Naive thymus-derived CD8-positive, alpha-beta T cell (primary cell): Measurements from ENCODE around the gene ZNF521. TPM values are rescaled to one million over a fixed set of nuclear protein-coding genes. Genes with fewer than 3 reads are reported as not detected.

ENCODE experiments used
- ATAC-seq, 2 donors: fragments of 150-1000 bp; cut with Tn5 transposase in 1 of 2; sonication (Bioruptor Pico), chemical (Tn5 transposase) in 1 of 2; 1 replicate in 1 of 2; 2 replicates in 1 of 2; pipeline ENCODE4 v1.10.0; 2021; ENCODE audit warnings: mild to moderate bottlenecking in 2 of 2, moderate library complexity in 2 of 2
- POLR2A ChIA-PET: fragments of 350-600 bp; sonication (Branson Sonifier 250); formaldehyde crosslinking; loops from one replicate; lab custom pipeline; 2021; ENCODE audit warnings: antibody characterized with exemption; lab: Charles Lee
- DNase-seq, 10 donors: peaks; one replicate each; pipeline versions ENCODE4 v3.0.0 to v3.0.0-alpha.2; 2020 to 2022
- H3K27ac Mint-ChIP-seq, 10 donors: one replicate each; pipeline ENCODE4 v1.8.0; 2020 to 2022; ENCODE audit warnings: mild to moderate bottlenecking in 10 of 10, mixed read lengths in 10 of 10, moderate library complexity in 4 of 10, inconsistent platforms in 1 of 10
- H3K27me3 Mint-ChIP-seq, 5 donors: one replicate each; pipeline ENCODE4 v1.8.0; 2021 to 2022; ENCODE audit warnings: mixed read lengths in 5 of 5
- H3K36me3 Mint-ChIP-seq, 3 donors: one replicate each; pipeline ENCODE4 v1.8.0; 2020 to 2022; ENCODE audit warnings: mixed read lengths in 3 of 3, mild to moderate bottlenecking in 2 of 3, inconsistent platforms in 1 of 3
- H3K4me1 Mint-ChIP-seq, 4 donors: one replicate each; pipeline ENCODE4 v1.8.0; 2021 to 2022; ENCODE audit warnings: mixed read lengths in 4 of 4
- H3K4me3 Mint-ChIP-seq, 10 donors: one replicate each; pipeline ENCODE4 v1.8.0; 2020 to 2022; ENCODE audit warnings: mild to moderate bottlenecking in 10 of 10, mixed read lengths in 10 of 10, moderate library complexity in 6 of 10, inconsistent platforms in 1 of 10
- H3K9me3 Mint-ChIP-seq, 9 donors: one replicate each; pipeline ENCODE4 v1.8.0; 2020 to 2022; ENCODE audit warnings: mixed read lengths in 9 of 9, mild to moderate bottlenecking in 3 of 9, inconsistent platforms in 1 of 9, moderate library complexity in 1 of 9
- polyA plus RNA-seq, 3 donors: library from polyadenylated mRNA; unstranded; fragments of 300-500 nt; fragmentation: Illumina TruSeq; gene quantifications; one replicate each; pipeline ENCODE4 v1.2.3, GENCODE V29; 2021
- total RNA-seq, 8 experiments: library from RNA in 2 of 8; stranded (reverse) in 2 of 8; gene quantifications; one replicate each; pipeline ENCODE4 v1.2.3 and lab custom pipeline; 2021 to 2026

The ZNF521 gene
- total and polyA plus RNA-seq, 5 experiments from 2014 or later: 0.62 TPM; not detected in 4

DNA sequence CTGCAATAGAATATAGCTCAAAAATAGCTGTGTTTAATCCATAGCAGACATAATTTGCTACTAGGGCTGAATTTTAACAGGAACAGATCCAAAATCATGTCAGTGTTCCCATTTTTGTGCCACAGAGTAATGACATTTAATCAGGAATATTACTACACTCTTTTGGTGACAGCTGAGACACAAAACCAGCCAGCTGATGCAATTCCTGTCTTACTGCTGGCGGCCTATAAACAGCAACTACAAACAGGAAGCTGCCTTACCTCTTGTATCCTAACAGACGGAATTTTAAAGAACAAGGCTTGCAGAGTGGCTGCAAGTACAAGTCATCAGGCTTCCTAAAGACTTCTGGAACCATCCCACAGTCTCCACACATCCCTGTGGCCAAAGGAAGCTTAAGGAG lies 218.1 kb downstream of the ZNF521 start:
- no peaks in the 10 kb centered on the region for H3K36me3 Mint-ChIP-seq
- POLR2A ChIA-PET: no interaction called here

DNA sequence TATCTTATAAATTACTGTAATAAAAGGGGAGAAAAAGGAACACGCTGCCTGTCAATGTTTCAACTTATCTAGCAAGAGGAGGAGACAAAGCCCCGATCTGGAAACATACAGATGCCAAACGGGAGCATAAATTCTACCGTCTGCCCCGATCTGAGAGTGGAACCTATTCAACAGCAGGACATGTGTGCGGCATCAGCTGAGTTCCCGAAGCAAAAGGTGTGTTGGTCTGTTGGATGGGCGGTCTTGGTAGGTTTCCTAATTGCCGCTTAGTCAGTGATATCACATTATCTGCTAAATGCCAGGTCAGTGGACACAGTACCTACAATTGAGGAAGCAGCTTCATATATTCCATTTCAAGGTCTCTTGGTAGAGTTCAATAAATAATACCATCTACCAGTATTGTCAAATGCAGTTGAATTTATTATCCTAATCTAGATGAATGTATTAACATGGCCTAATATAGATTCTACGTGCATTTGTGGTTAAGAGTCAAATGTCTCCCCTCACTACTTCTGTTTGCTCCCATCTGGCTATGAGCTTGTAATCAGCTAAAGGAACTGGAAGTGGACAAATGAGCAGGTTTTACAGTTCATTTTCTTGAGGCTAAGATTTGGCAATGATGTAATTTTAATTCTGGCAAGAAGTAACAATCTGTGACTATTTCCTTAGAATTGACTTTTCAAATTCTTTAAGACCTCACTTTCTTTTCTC lies 219.0 kb downstream of the ZNF521 start:
- H3K9me3 Mint-ChIP-seq: no peaks in the 10 kb centered on the region
- H3K4me3 Mint-ChIP-seq: no peak overlapping the region
- POLR2A ChIA-PET: no interaction called here
- H3K4me1 Mint-ChIP-seq: no peaks in the 10 kb centered on the region
- no peaks in the 10 kb centered on the region for H3K36me3 Mint-ChIP-seq
- H3K27me3 Mint-ChIP-seq: peaks cover 0 to 7% (median 0%) of the 10 kb centered on the region in 5 donors
- ATAC-seq: no peak
- no peak overlapping the region for H3K27ac Mint-ChIP-seq
- DNase-seq: no peak

More for the DNA sequence above, 218.1 kb downstream of the ZNF521 start:
- peaks cover 0 to 7% (median 0%) of the 10 kb centered on the region in 5 donors for H3K27me3 Mint-ChIP-seq
- H3K27ac Mint-ChIP-seq: no peak overlapping the region
- H3K4me3 Mint-ChIP-seq: no peak overlapping the region
- ATAC-seq (no peak), DNase-seq (no peak)
- no peaks in the 10 kb centered on the region for H3K4me1 Mint-ChIP-seq
- no peaks in the 10 kb centered on the region for H3K9me3 Mint-ChIP-seq

DNA sequence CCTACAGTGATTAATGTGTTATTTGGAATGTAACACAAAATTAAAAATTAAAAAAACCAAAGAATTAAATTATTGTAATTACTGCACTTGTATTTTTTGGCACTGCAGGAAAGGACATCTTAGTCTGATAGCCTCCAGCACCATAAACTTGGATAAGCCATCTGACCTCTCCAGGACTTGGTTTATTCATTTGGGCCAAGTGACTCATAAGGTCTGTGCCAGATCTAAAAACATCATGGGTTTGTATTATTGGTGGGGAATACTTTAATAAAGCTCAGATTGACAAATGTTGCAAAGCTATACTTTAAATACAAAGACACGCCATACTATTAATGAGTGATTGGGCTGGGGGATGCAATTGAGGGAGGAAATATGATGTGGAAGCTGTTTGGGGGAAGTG lies 225.2 kb downstream of the ZNF521 start:
- ATAC-seq (no peak), DNase-seq (no peak)
- Mint-ChIP-seq H3K4me3 (no peak overlapping the region), H3K4me1 (no peaks in the 10 kb centered on the region), H3K36me3 (no peaks in the 10 kb centered on the region), H3K27me3 (peaks cover 0 to 8% (median 2%) of the 10 kb centered on the region in 5 donors), H3K9me3 (peaks cover 0 to 1% (median 0%) of the 10 kb centered on the region in 9 donors), H3K27ac (no peak overlapping the region)
- POLR2A ChIA-PET: no interaction called here

GRCh38 chr18:25125680-25126079 lies 226.3 kb downstream of the ZNF521 start:
- no peaks in the 10 kb centered on the region for H3K4me1 Mint-ChIP-seq
- DNase-seq (no peak), ATAC-seq (no peak)
- POLR2A ChIA-PET: no interaction called here
- H3K36me3 Mint-ChIP-seq: no peaks in the 10 kb centered on the region
- H3K27me3 Mint-ChIP-seq: peaks cover 0 to 8% (median 2%) of the 10 kb centered on the region in 5 donors
- H3K4me3 Mint-ChIP-seq: no peak overlapping the region
- peaks cover 0 to 1% (median 0%) of the 10 kb centered on the region in 9 donors for H3K9me3 Mint-ChIP-seq
- H3K27ac Mint-ChIP-seq: no peak overlapping the region

GRCh38 chr18:25123438-25124232 lies 228.3 kb downstream of the ZNF521 start:
- no peaks in the 10 kb centered on the region for H3K4me1 Mint-ChIP-seq
- H3K27me3 Mint-ChIP-seq: peaks cover 0 to 8% (median 2%) of the 10 kb centered on the region in 5 donors
- no peak for DNase-seq
- no peak for ATAC-seq
- H3K9me3 Mint-ChIP-seq: peaks cover 0 to 5% (median 0%) of the 10 kb centered on the region in 9 donors
- H3K36me3 Mint-ChIP-seq: no peaks in the 10 kb centered on the region
- H3K4me3 Mint-ChIP-seq: no peak overlapping the region
- POLR2A ChIA-PET: no interaction called here
- H3K27ac Mint-ChIP-seq: no peak overlapping the region

DNA sequence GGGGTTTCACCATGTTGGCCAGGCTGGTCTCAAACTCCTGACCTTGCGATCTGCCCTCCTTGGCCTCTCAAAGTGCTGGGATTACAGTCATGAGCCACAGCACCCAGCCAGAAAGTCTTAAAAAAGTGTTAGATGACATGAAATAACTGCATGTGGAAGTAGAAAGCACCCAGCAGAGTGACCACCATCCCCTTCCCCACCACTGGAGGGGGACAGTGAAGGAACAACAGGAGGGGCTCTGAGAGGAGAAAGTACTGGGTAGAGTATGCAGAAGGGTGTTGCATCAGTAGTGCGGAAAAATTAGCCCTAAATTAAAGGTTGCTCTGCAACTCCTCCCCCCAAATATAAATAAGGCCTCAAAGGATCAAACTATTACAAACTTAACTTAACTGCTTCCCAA lies 230.5 kb downstream of the ZNF521 start:
- Mint-ChIP-seq H3K36me3 (no peaks in the 10 kb centered on the region), H3K4me1 (no peaks in the 10 kb centered on the region), H3K4me3 (no peak overlapping the region), H3K27me3 (peaks cover 0 to 4% (median 3%) of the 10 kb centered on the region in 5 donors), H3K9me3 (peaks cover 1 to 21% (median 7%) of the 10 kb centered on the region in 9 donors), H3K27ac (no peak overlapping the region)
- ATAC-seq (no peak), DNase-seq (no peak)
- POLR2A ChIA-PET: no interaction called here

DNA sequence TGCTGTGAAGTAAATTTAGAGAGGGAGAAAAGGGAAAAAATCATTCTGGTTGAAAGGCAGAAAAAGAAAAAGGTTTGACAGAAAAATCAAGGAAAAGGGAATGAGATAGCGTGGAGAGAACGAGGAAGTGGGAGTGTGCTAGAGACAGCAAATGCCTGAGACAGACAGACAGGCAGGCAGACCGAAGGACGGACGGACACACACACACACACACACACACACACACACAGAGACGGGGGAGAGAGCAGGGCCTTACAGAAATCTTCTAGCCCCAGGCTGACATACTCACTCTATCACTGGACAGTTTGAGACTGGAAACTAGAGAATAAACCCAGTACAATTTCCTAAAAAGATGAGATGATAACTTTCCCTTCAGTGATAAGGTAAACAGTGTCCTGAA lies 238.4 kb downstream of the ZNF521 start:
- no peak for DNase-seq
- no peak for ATAC-seq
- peaks cover 2 to 16% (median 4%) of the 10 kb centered on the region in 5 donors for H3K27me3 Mint-ChIP-seq
- POLR2A ChIA-PET: no interaction called here
- peaks cover 2 to 28% (median 7%) of the 10 kb centered on the region in 9 donors for H3K9me3 Mint-ChIP-seq
- no peaks in the 10 kb centered on the region for H3K4me1 Mint-ChIP-seq
- no peak overlapping the region for H3K4me3 Mint-ChIP-seq
- no peaks in the 10 kb centered on the region for H3K36me3 Mint-ChIP-seq
- H3K27ac Mint-ChIP-seq: no peak overlapping the region

GRCh38 chr18:25112821-25113434 lies 239.0 kb downstream of the ZNF521 start:
- Mint-ChIP-seq H3K36me3 (no peaks in the 10 kb centered on the region), H3K27ac (no peak overlapping the region), H3K27me3 (peaks cover 2 to 16% (median 4%) of the 10 kb centered on the region in 5 donors), H3K4me3 (no peak overlapping the region), H3K9me3 (peaks cover 2 to 24% (median 7%) of the 10 kb centered on the region in 9 donors), H3K4me1 (no peaks in the 10 kb centered on the region)
- DNase-seq (no peak), ATAC-seq (no peak)
- POLR2A ChIA-PET: no interaction called here

DNA sequence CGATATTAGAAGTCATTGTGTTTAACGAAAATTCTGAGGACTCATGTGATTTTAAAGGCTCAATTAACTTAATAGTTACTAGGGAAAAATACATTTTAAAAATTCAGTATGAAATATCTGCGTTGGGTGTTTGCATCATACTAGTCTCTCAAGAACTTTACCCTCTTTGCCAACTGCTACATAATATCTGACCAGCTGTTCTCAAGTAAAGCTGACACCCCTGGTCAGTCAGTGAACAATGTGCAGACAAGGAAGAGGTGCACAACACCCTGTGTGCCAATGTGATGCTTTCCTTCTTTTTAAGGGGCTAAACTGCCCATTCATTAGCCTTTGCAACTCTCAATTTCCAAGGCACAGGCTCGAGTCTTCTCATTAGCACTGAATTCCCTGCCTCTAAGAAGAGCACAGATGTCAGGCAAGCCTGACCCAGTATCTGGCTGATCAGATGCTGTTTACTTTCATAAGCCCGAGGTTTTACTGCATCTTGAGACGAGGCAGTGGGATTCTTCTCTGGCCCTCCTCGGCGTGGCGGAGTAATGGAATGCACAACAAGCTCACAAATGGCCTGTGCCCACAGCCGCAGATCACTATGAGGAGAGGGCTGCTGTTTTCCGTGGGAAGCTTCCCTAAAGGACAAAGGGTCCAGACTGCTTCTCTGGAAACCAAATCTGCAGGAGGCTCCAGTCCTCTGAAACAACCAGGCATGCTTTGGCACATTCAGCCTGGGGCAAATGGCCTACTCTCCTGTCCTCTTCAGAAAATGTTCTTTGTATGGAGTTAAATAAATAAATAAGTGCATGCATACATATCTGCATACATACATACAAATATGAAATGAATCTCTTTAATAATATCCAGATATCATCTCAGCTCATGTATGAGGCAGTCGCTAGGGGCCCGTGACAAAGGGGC lies 240.3 kb downstream of the ZNF521 start:
- POLR2A ChIA-PET: no interaction called here
- Mint-ChIP-seq H3K27me3 (peaks cover 2 to 16% (median 4%) of the 10 kb centered on the region in 5 donors), H3K36me3 (no peaks in the 10 kb centered on the region), H3K4me1 (no peaks in the 10 kb centered on the region), H3K27ac (no peak overlapping the region), H3K9me3 (peaks cover 0 to 11% (median 2%) of the 10 kb centered on the region in 9 donors), H3K4me3 (no peak overlapping the region)
- no peak for DNase-seq
- ATAC-seq: no peak

DNA sequence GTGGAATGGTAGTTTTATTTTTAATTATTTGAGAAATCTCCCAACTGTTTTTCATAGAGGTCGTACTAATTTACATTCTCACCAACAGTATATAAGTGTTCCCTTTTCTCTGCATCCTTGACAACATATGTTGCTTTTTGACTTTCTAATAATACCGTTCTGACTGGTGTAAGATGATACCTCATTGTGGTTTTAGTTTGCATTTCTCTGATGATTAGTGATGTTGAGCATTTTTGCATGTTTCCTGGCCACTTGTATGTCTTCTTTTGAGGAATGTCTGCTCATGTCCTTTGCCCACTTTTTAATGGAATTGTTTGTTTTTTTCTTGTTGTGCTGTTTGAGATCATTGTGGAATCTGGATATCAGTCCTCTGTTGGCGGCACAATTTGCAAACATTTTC lies 242.5 kb downstream of the ZNF521 start:
- H3K9me3 Mint-ChIP-seq: peaks cover 0 to 4% (median 0%) of the 10 kb centered on the region in 9 donors
- no peaks in the 10 kb centered on the region for H3K4me1 Mint-ChIP-seq
- no peak overlapping the region for H3K4me3 Mint-ChIP-seq
- H3K27ac Mint-ChIP-seq: no peak overlapping the region
- ATAC-seq (no peak), DNase-seq (no peak)
- POLR2A ChIA-PET: no interaction called here
- no peaks in the 10 kb centered on the region for H3K36me3 Mint-ChIP-seq
- H3K27me3 Mint-ChIP-seq: peaks cover 2 to 16% (median 3%) of the 10 kb centered on the region in 5 donors

DNA sequence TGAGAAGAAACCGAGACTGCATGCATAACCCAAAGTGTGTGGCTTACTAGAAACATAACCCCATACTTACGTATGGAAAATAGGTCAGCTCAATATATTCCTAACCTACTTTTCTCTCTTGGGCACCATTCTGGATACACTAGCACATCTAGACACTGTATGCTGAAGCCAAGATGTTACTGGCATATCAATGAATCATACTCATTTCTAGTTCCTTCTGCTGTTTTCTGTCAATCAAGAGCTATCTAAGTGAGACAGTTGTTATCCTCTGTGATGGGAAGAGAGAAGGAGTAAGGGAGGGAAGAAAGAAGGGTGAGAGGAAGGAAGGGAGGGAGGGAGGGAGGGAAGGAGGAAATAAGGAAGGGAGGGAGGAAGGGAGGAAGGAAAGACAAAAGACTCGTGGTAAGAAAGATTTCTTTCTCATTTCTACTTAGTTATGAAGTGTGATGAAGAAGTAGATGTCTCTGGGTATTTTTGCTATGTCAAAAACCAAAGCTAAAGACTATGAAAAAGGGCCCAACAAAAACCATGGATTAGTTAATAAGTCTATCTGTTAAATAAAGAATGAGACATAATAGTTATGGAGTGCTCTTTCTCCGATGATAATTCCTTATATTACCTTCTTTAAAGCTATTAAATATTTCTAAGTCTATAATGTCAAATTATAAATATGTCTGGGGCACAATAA lies 248.4 kb downstream of the ZNF521 start:
- Mint-ChIP-seq H3K4me1 (no peaks in the 10 kb centered on the region), H3K36me3 (no peaks in the 10 kb centered on the region), H3K27ac (no peak overlapping the region), H3K27me3 (peaks cover 0 to 2% (median 0%) of the 10 kb centered on the region in 5 donors), H3K4me3 (no peak overlapping the region), H3K9me3 (no peaks in the 10 kb centered on the region)
- DNase-seq (no peak), ATAC-seq (no peak)
- POLR2A ChIA-PET: no interaction called here

DNA sequence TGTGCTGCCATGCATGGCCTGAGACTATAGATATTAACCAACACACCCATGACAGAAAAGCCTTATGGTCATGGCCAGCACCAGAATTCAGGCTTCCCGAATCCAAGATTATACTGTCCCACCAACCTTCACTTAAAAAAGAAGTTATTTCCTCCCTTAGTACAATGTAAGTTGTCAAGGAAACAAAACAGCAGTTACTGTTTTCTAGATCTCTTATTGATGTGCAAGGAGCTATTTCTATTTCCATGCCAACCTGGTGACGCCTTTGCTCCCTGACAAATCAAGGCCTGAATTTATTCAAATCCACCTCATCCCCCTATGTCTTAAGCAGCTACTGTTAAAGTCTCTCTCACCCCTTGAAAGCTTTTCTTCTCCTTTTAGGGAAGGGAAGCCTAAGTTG lies 249.3 kb downstream of the ZNF521 start:
- Mint-ChIP-seq H3K36me3 (no peaks in the 10 kb centered on the region), H3K4me1 (no peaks in the 10 kb centered on the region), H3K27ac (no peak overlapping the region)

More for the DNA sequence above, 249.3 kb downstream of the ZNF521 start:
- Mint-ChIP-seq H3K27me3 (peaks cover 0 to 2% (median 0%) of the 10 kb centered on the region in 5 donors), H3K4me3 (no peak overlapping the region), H3K9me3 (no peaks in the 10 kb centered on the region)
- DNase-seq (no peak), ATAC-seq (no peak)
- POLR2A ChIA-PET: no interaction called here
